ENCODE measurements around the gene ANKRD36C.
A peak's percentile ranks its signal among the peaks of the same experiment; 100 is the strongest.
"Not testable (repeated sequence)": the region's sequence is repeated elsewhere in the genome, so short reads cannot be mapped to it uniquely, and the experiment has no call there.

The ANKRD36C gene

DNA sequence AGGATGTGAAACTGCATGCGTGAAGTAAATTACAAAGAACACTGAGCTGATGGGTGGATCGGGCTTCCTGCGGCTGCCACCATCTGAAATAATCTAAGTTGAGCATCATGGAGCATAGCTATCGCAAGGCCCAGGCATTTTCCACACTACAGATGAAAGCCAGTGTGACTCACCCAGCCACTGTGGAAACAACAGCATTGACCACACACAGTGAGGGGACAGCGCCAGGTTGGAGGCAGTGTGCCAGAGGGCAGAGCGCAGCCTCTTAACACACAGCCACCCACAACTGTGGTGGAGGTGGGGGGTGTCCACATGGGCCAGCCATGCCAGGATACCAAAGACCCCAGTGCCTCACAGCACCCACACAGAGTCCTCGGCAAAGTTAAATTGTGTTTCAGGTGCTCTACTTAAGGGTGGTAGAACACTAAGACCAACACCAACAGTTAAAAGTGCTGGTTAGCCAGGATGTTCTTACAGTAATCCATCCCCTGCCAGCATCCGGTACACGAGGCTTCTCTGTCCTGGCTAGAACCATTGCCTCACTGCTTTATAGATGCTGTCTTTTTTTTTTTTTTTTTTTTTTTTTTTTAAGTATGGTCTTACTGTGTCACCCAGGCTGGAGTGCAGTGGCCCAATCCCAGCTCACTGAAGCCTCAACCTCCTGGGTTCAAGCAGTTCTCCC lies 28.4 kb upstream of the ANKRD36C start:
- DNase-seq (ENCODE audit: low spot score): not testable (repeated sequence)
- in situ Hi-C loops (cut with MboI; ENCODE audit: low sequenced_read_pairs, unreplicated experiment): loop anchor here (25.0 kb wide), 3 partner anchors 92 to 492 kb away; partner anchors contain the start of genes ADRA2B, CIAO1, NEURL3 and TMEM127

- in situ Hi-C loops (cut with MboI; ENCODE audit: low sequenced_read_pairs, unreplicated experiment): loop anchor here (25.0 kb wide), 3 partner anchors 96 to 496 kb away; partner anchors contain the start of genes ADRA2B, CIAO1, NEURL3 and TMEM127
- not testable (repeated sequence) for DNase-seq (ENCODE audit: low spot score)
Observed at GRCh38 chr2:96016321-96016720, 24.7 kb upstream of the ANKRD36C start.

- in situ Hi-C loops (cut with MboI; ENCODE audit: low sequenced_read_pairs, unreplicated experiment): loop anchor here (25.0 kb wide), 3 partner anchors 99 to 499 kb away; partner anchors contain the start of genes ADRA2B, CIAO1, NEURL3 and TMEM127
- DNase-seq (ENCODE audit: low spot score): not testable (repeated sequence)
Observed at GRCh38 chr2:96012792-96013264, 21.2 kb upstream of the ANKRD36C start.

DNA sequence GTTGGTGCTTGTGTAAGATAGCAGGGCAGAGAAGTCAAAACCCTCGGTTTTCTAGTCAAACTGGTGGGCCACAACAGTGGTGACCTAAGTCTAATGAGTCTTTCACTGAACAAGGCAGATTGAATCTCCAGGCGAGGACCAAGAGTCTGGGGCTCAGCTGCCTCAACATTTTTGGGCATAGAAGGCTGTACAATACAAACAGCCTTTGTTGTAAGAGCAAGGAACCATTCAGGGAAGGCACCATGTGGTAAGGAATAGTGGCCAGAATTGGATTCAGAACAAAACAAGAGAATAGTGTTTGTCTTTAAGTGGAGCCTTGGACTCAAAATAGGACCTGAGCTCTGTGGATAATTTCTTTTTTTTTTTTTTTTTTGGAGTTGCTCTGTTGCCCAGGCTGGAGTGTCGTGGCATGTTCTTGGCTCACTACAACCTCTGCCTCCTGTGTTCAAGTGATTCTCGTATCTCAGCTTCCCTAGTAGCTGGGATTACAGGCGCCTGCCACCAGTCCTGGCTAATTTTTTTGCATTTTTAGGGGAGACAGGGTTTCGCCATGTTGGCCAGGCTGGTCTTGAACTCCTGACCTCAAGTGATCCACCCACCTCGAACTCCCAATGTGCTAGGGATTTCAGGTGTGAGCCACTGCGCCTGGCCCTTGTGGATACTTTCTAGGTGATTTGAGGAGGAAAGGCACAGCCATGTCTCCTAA lies 20.6 kb upstream of the ANKRD36C start:
- not testable (repeated sequence) for DNase-seq (ENCODE audit: low spot score)
- in situ Hi-C loops (cut with MboI; ENCODE audit: low sequenced_read_pairs, unreplicated experiment): loop anchor here (25.0 kb wide), 3 partner anchors 100 to 500 kb away; partner anchors contain the start of genes ADRA2B, CIAO1, NEURL3 and TMEM127

GRCh38 chr2:96011129-96011455 lies 19.5 kb upstream of the ANKRD36C start:
- peak; percentile 25 for TF ChIP-seq CTCF (IDR thresholded peaks at IDR 0.05; ENCODE audit: borderline replicate concordance, control extremely low read depth, extremely low read depth, insufficient read depth, missing control alignments)
- DNase-seq (ENCODE audit: low spot score): not testable (repeated sequence)
- in situ Hi-C loops (cut with MboI; ENCODE audit: low sequenced_read_pairs, unreplicated experiment): loop anchor here (25.0 kb wide), 3 partner anchors 101 to 501 kb away; partner anchors contain the start of genes ADRA2B, CIAO1, NEURL3 and TMEM127

DNA sequence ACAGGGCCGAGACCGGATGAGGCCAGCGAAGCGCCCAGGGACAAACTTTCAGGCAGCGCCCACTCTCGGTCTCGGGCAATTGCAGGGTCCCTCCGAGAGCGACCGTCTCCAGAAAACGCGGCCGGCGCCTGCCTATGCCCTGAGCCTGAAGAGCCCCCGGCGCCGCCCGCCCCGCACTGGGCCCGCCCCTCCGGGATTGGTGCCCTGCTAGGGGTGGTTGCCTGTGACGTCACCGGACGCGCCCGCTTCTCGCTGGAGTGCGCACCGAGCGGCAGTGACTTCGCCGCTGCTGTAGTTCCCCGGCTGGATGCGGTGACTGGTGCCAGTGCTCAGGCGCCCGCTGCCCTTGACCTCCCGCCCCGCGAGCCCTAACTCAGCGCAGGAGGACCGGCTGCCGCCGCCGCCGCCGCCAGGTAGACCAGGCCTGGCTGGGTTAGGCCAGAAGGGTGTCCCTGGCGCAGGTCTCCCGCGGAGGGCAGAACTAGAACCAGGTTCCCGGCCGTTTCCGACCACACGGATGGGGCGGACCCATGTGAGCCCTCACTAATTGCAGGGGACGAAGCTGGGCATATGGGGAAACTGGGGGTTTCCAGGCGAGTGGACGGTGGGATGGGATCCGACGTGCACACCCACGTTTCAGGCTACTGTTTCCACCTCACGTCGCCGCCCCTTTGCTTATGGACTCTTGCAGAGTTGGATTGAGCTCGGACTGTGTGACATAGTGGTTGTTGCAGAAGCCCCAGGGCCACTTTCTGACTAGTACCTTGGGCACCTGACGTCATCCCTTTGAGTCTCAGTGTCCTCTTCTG lies 18.9 kb upstream of the ANKRD36C start:
- in situ Hi-C loops (cut with MboI; ENCODE audit: low sequenced_read_pairs, unreplicated experiment): loop anchor here (25.0 kb wide), 3 partner anchors 102 to 502 kb away; partner anchors contain the start of genes ADRA2B, CIAO1, NEURL3 and TMEM127
- DNase-seq (ENCODE audit: low spot score): peak; percentile 85

DNA sequence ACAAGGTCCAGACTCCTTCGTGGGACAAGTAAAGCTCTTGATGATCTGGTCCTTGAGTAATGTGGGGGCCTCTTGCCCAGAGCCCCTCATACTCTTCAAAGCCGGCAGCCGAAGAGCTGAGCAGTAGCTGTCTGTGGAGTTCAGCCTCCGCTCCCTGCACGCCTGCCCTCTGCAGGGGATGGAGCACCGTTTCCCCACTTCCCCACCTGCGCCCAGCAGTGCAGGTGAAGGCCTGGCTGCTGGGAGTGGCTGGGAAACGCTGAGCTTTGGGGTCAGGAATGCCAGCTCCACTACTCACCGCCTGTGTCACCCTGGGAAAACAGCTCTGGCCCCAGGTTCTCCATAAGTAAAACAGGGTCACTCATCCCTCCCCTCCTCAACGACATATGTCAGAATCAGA lies 18.2 kb upstream of the ANKRD36C start:
- in situ Hi-C loops (cut with MboI; ENCODE audit: low sequenced_read_pairs, unreplicated experiment): loop anchor here (25.0 kb wide), 3 partner anchors 102 to 502 kb away; partner anchors contain the start of genes ADRA2B, CIAO1, NEURL3 and TMEM127
- not testable (repeated sequence) for DNase-seq (ENCODE audit: low spot score)

GRCh38 chr2:96008051-96008450 lies 16.4 kb upstream of the ANKRD36C start:
- not testable (repeated sequence) for DNase-seq (ENCODE audit: low spot score)
- in situ Hi-C loops (cut with MboI; ENCODE audit: low sequenced_read_pairs, unreplicated experiment): loop anchor here (25.0 kb wide), 3 partner anchors 104 to 504 kb away; partner anchors contain the start of genes ADRA2B, CIAO1, NEURL3 and TMEM127

DNA sequence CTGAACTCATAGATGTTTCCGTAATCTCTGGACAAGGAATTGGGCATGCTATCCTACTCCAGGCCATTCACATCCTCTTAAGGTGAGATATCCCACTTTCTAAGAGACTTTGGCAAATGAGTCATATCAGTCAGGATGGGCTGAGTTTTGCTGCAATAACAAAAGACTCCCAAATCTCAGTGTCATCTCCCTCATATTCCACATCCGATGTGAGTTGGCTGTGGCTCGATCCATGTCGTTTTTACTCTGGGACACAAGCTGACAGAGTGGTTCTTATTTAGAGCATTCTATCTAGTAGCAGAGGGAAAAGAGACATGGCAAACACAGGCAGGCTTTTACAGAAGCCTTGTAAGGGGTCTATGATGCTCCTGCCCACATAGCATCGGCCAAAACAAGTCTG lies 14.6 kb upstream of the ANKRD36C start:
- in situ Hi-C loops (cut with MboI; ENCODE audit: low sequenced_read_pairs, unreplicated experiment): loop anchor here (25.0 kb wide), 3 partner anchors 106 to 506 kb away; partner anchors contain the start of genes ADRA2B, CIAO1, NEURL3 and TMEM127

GRCh38 chr2:95992520-95993272 lies 1.1 kb upstream of the ANKRD36C start:
- peak; percentile 64 for TF ChIP-seq CTCF (IDR thresholded peaks at IDR 0.05; ENCODE audit: borderline replicate concordance, control extremely low read depth, extremely low read depth, insufficient read depth, missing control alignments)
- in situ Hi-C loops (cut with MboI; ENCODE audit: low sequenced_read_pairs, unreplicated experiment): not testable (repeated sequence)
- peak; percentile 21 for DNase-seq (ENCODE audit: low spot score)

More for the DNA sequence above, 14.6 kb upstream of the ANKRD36C start:
- not testable (repeated sequence) for DNase-seq (ENCODE audit: low spot score)

GRCh38 chr2:95992102-95992501 lies 478 bp upstream of the ANKRD36C start:
- not testable (repeated sequence) for DNase-seq (ENCODE audit: low spot score)

DNA sequence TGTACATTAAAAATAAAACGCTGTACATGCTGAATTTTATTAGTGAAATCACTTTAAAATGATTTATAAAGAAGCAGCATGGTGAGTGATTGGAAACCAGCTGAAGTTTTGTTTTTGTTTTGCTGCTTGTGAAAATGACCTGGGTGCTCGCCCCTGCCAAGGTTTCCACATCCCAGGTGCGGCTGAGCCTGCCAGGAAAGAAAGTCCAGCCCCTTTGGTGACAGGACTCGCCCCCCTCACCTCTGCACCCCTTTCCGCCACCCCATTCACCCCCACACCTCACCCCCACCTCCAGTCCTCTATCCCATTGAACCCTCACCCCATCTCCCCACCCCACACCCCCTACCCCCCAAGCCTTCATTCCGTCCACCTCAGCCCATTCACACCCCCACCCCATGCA lies 740 bp downstream of the ANKRD36C start:
- DNase-seq (ENCODE audit: low spot score); in situ Hi-C loops (cut with MboI; ENCODE audit: low sequenced_read_pairs, unreplicated experiment): not testable (repeated sequence)

More at GRCh38 chr2:95992102-95992501, 478 bp upstream of the ANKRD36C start:
- in situ Hi-C loops (cut with MboI; ENCODE audit: low sequenced_read_pairs, unreplicated experiment): not testable (repeated sequence)

DNA sequence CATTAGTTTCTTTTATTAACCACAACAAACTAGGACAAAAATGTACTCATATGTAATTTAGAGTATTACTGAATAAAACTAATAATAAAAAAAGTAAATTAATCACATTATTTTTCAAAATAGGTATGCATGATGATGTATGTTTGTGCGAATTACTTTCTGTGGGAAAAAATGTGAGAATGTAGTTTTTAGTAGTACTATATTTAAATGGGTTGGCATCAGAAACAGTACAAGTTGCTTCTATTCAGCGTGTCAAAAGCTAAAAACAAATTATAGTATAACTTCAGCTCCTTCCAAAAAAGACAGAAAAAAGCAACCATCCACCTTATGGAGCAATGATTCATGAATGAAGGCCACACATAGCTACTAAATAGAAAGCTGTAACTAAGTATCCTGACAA lies 40.0 kb downstream of the ANKRD36C start:
- in situ Hi-C loops (cut with MboI; ENCODE audit: low sequenced_read_pairs, unreplicated experiment): not testable (repeated sequence)

GRCh38 chr2:95948039-95948438 lies 43.6 kb downstream of the ANKRD36C start:
- in situ Hi-C loops (cut with MboI; ENCODE audit: low sequenced_read_pairs, unreplicated experiment): not testable (repeated sequence)

More for the DNA sequence above, 40.0 kb downstream of the ANKRD36C start:
- not testable (repeated sequence) for DNase-seq (ENCODE audit: low spot score)

More at GRCh38 chr2:95948039-95948438, 43.6 kb downstream of the ANKRD36C start:
- not testable (repeated sequence) for DNase-seq (ENCODE audit: low spot score)

All from GM13976 (cell line).